Prostate gland (tissue), 2 donors: ENCODE data around the gene LRRC57. TPM values are rescaled to one million over a fixed set of nuclear protein-coding genes. Genes with fewer than 3 reads are reported as not detected.
A peak's percentile ranks its signal among the peaks of the same experiment; 100 is the strongest.

ENCODE experiments used
- DNase-seq: peaks from one replicate; pipeline ENCODE4 v3.0.0-alpha.2; 2019; ENCODE audit warnings: low spot score
- H3K27ac ChIP-seq, 2 donors: fragments of 200-600 bp; sonication (generic); 2 replicates each; pipeline ENCODE4 v1.5.1; 2017 to 2019
- H3K27me3 ChIP-seq: fragments of 200-600 bp; sonication (generic); replicated peaks from 2 replicates; pipeline ENCODE4 v1.5.1; 2019; ENCODE audit not compliant: insufficient read depth
- H3K36me3 ChIP-seq, 2 donors: fragments of 200-600 bp; sonication (generic); 1 replicate in 1 of 2; 2 replicates in 1 of 2; pipeline versions ENCODE4 v1.5.1 to v1.8.1; 2017 to 2019
- H3K4me1 ChIP-seq: fragments of 200-600 bp; sonication (generic); replicated peaks from 2 replicates; pipeline ENCODE4 v1.5.1; 2019
- H3K4me3 ChIP-seq, 2 donors: fragments of 200-600 bp; sonication (generic); 2 replicates each; pipeline ENCODE4 v1.5.1; 2017 to 2019
- H3K9me3 ChIP-seq: fragments of 200-600 bp; sonication (generic); 2 replicates; pipeline ENCODE4 v1.5.1; 2017
- POLR2A ChIP-seq: fragments of 450-650 bp; IDR thresholded peaks from one replicate; pipeline ENCODE4 v1.6.1; 2016; ENCODE audit warnings: antibody characterized with exemption, mild to moderate bottlenecking
- POLR2AphosphoS5 ChIP-seq: sonication (generic); formaldehyde crosslinking; IDR thresholded peaks from one replicate; pipeline ENCODE4 v1.6.1; 2017; ENCODE audit warnings: antibody characterized with exemption
- WGBS: methylation state at CpG from one replicate; pipeline ENCODE4 v1.1.5; 2018; 5-methylcytosine and 5-hydroxymethylcytosine counted together
- intact Hi-C: fragments of 100-400 bp; cut with DNase I; formaldehyde crosslinking; loops from one replicate; pipeline ENCODE4 v1.14.2; 2022
- total RNA-seq, 2 donors: library from RNA; depleted of rRNA; stranded (reverse); fragments of >200 nt; gene quantifications; one replicate each; pipeline ENCODE4 v1.1.0, GENCODE V29; 2016
- TF ChIP-seq, protein P1 (sequence below), 4 experiments: fragments of 200-600 bp in 2 of 4; fragments of 450-650 bp in 2 of 4; sonication (generic) in 2 of 4; IDR thresholded peaks; 1 replicate in 3 of 4; 2 replicates in 1 of 4; pipeline ENCODE4 v1.5.1; 2016 to 2019; ENCODE audit warnings: antibody characterized with exemption in 4 of 4, mild to moderate bottlenecking in 2 of 4, moderate library complexity in 2 of 4

The LRRC57 gene
- total RNA-seq, 2 donors from 2014 or later = 9.8 to 21.8 TPM

DNA sequence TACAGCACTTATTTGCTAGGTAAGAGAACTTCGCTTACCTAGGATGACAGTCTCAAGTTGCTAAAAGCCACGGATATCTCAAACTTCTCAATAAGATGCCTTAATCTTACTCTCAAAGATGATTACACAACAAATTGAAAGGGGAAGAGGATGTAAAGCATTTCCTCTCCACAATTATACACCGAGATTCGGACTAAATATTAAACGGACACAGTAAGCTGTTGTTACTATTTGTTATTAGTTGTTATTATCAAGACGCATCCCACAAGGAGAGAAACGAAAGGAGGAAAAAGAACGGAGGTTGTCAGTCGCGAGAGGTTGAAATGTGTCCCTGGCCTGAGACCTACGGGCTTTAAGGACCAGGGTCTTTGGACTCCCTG lies 58.3 kb downstream of the LRRC57 start:
- no peak for TF ChIP-seq POLR2AphosphoS5
- no peak for TF ChIP-seq POLR2A
- TF ChIP-seq, protein P1, sequence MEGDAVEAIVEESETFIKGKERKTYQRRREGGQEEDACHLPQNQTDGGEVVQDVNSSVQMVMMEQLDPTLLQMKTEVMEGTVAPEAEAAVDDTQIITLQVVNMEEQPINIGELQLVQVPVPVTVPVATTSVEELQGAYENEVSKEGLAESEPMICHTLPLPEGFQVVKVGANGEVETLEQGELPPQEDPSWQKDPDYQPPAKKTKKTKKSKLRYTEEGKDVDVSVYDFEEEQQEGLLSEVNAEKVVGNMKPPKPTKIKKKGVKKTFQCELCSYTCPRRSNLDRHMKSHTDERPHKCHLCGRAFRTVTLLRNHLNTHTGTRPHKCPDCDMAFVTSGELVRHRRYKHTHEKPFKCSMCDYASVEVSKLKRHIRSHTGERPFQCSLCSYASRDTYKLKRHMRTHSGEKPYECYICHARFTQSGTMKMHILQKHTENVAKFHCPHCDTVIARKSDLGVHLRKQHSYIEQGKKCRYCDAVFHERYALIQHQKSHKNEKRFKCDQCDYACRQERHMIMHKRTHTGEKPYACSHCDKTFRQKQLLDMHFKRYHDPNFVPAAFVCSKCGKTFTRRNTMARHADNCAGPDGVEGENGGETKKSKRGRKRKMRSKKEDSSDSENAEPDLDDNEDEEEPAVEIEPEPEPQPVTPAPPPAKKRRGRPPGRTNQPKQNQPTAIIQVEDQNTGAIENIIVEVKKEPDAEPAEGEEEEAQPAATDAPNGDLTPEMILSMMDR (IDR thresholded peaks at IDR 0.05) = no peak
- Histone ChIP-seq H3K36me3 (no peaks in the 10 kb centered on the region), H3K4me3 (peak overlapping the region; percentile 59 to 85), H3K9me3 (no peaks in the 10 kb centered on the region), H3K27me3 (no peaks in the 10 kb centered on the region), H3K4me1 (peaks cover 2% of the 10 kb centered on the region), H3K27ac (peak overlapping the region; percentile 85 to 93)
- 3% methylated on average over 11 of the region's 11 CpGs for WGBS
- DNase-seq = no peak
- intact Hi-C loops = no loop called here

Other genes starting within 250 kb of the LRRC57 start
- 10 to 100 TPM in 1 of 2 donors, 1 to 10 TPM in 1; 5.3 to 15.1 TPM for gene CAPN3, start 189.3 kb downstream of the LRRC57 start, total RNA-seq
- gene ZNF106, start 57.7 kb downstream of the LRRC57 start, total RNA-seq = 10 to 100 TPM; 49.5 to 79.5 TPM
- gene SNAP23, start 53.2 kb downstream of the LRRC57 start, total RNA-seq = 10 to 100 TPM; 86.1 to 93.9 TPM
- 10 to 100 TPM; 27.5 to 41.9 TPM for gene HAUS2, start within 50 bp of the LRRC57 start, total RNA-seq
- 10 to 100 TPM in 1 of 2 donors, 1 to 10 TPM in 1; 2.6 to 45.8 TPM for gene STARD9, start 26.8 kb upstream of the LRRC57 start, total RNA-seq
- 10 to 100 TPM; 22.3 to 26.9 TPM for gene CDAN1, start 188.3 kb upstream of the LRRC57 start, total RNA-seq